Transverse colon (tissue), 4 donors: ENCODE results near the gene PLCD3.

Experiments
- CTCF ChIP-seq, 5 experiments: fragments of 200-600 bp in 3 of 5; fragments of 450-650 bp in 2 of 5; sonication (generic) in 3 of 5; IDR thresholded peaks; 1 replicate in 2 of 5; 2 replicates in 3 of 5; pipeline ENCODE4 v1.5.1; 2016 to 2017; ENCODE audit warnings: antibody characterized with exemption in 5 of 5, inconsistent platforms in 3 of 5, mild to moderate bottlenecking in 2 of 5, moderate library complexity in 1 of 5
- POLR2A ChIP-seq: fragments of 450-650 bp; IDR thresholded peaks from one replicate; pipeline ENCODE4 v1.6.1; 2016; ENCODE audit warnings: antibody characterized with exemption, mild to moderate bottlenecking, moderate library complexity
- POLR2AphosphoS5 ChIP-seq, 3 donors: sonication (generic); formaldehyde crosslinking; IDR thresholded peaks; one replicate each; pipeline ENCODE4 v1.6.1; 2016; ENCODE audit warnings: antibody characterized with exemption in 3 of 3

- TF ChIP-seq CTCF (IDR thresholded peaks at IDR 0.05) = peak; percentile 73 to 93 (median 86)
- peak; percentile 56 for TF ChIP-seq POLR2A
- peak; percentile 37 to 66 (median 38) for TF ChIP-seq POLR2AphosphoS5 (IDR thresholded peaks at IDR 0.05)
Measured at GRCh38 chr17:45149037-45149668, 16.8 kb upstream of the PLCD3 start.
